Skin of body (tissue), 2 donors: ENCODE results near the gene SLC35B1. TPM values are rescaled to one million over a fixed set of nuclear protein-coding genes. Genes with fewer than 3 reads are reported as not detected.

Source experiments
- DNase-seq: peaks from one replicate; lab custom pipeline; 2025; lab: John Stamatoyannopoulos, UW
- total RNA-seq: library from RNA; depleted of rRNA; stranded (reverse); fragments of >200 nt; gene quantifications from one replicate; pipeline ENCODE4 v1.2.3, GENCODE V29; 2014

SLC35B1 gene
- 33.5 TPM for total RNA-seq

GRCh38 chr17:49707608-49708514, at the start of gene SLC35B1:
TSS of gene SLC35B1 (minus strand) at chr17:49707964. CDS start at chr17:49707833, 131 bp downstream.
- peak; percentile 99 for DNase-seq

- DNase-seq = no peak
These were observed 49.5 kb upstream of the SLC35B1 start for GRCh38 chr17:49757151-49757777.

- no peak for DNase-seq
These were observed 48.8 kb upstream of the SLC35B1 start for GRCh38 chr17:49756323-49757150.

GRCh38 chr17:49755663-49756283, 48.0 kb upstream of the SLC35B1 start:
- no peak for DNase-seq

- DNase-seq = no peak
These were observed 46.2 kb upstream of the SLC35B1 start for GRCh38 chr17:49753959-49754391.

GRCh38 chr17:49752508-49752907, 44.7 kb upstream of the SLC35B1 start:
- DNase-seq = no peak

GRCh38 chr17:49749730-49750129, 42.0 kb upstream of the SLC35B1 start:
- DNase-seq = no peak

- DNase-seq = no peak
These were observed 41.0 kb upstream of the SLC35B1 start for GRCh38 chr17:49748791-49749190.

GRCh38 chr17:49748223-49748622, 40.5 kb upstream of the SLC35B1 start:
- no peak for DNase-seq

- DNase-seq = no peak
These were observed 39.9 kb upstream of the SLC35B1 start for GRCh38 chr17:49747632-49748031.

GRCh38 chr17:49746791-49747490, 39.2 kb upstream of the SLC35B1 start:
- no peak for DNase-seq

GRCh38 chr17:49745175-49746139, 37.7 kb upstream of the SLC35B1 start:
- DNase-seq = no peak

GRCh38 chr17:49742166-49742638, 34.4 kb upstream of the SLC35B1 start:
- no peak for DNase-seq

GRCh38 chr17:49741692-49742076, 33.9 kb upstream of the SLC35B1 start:
- no peak for DNase-seq

- no peak for DNase-seq
These were observed 33.4 kb upstream of the SLC35B1 start for GRCh38 chr17:49741009-49741691.

GRCh38 chr17:49739641-49740271, 32.0 kb upstream of the SLC35B1 start:
- peak; percentile 32 for DNase-seq

- no peak for DNase-seq
These were observed 30.8 kb upstream of the SLC35B1 start for GRCh38 chr17:49738456-49739163.
